T-helper 2 cell treated with Interferon-gamma antibody and Interleukin-4, amounts not matched to agents 5 μg/mL and 100 μg/mL, for 36 hours (primary cell): ENCODE measurements around the gene FES.
A peak's percentile ranks its signal among the peaks of the same experiment; 100 is the strongest.
"Not testable (repeated sequence)": the region's sequence is repeated elsewhere in the genome, so short reads cannot be mapped to it uniquely, and the experiment has no call there.

Source experiments
- DNase-seq: peaks from one replicate; pipeline ENCODE4 v3.0.0; 2021; ENCODE audit warnings: low spot score
- H3K27ac Mint-ChIP-seq: one replicate; pipeline ENCODE4 v1.8.0; 2021; ENCODE audit warnings: mild to moderate bottlenecking, mixed read lengths
- H3K27me3 Mint-ChIP-seq: one replicate; pipeline ENCODE4 v1.8.0; 2021; ENCODE audit warnings: low read depth, mixed read lengths
- H3K36me3 Mint-ChIP-seq: one replicate; pipeline ENCODE4 v1.8.0; 2021; ENCODE audit warnings: low read depth, mixed read lengths
- H3K4me1 Mint-ChIP-seq: one replicate; pipeline ENCODE4 v1.8.0; 2021; ENCODE audit warnings: low read depth, mixed read lengths
- H3K4me3 Mint-ChIP-seq: one replicate; pipeline ENCODE4 v1.8.0; 2022; ENCODE audit warnings: mild to moderate bottlenecking, moderate library complexity, mixed read lengths
- H3K9me3 Mint-ChIP-seq: one replicate; pipeline ENCODE4 v1.8.0; 2021; ENCODE audit warnings: mixed read lengths

Gene FES

GRCh38 chr15:90885432-90886290, 1.4 kb downstream of the FES start:
- DNase-seq: peak; percentile 69
- H3K9me3 Mint-ChIP-seq: no peaks in the 10 kb centered on the region
- no peaks in the 10 kb centered on the region for H3K27me3 Mint-ChIP-seq
- H3K4me1 Mint-ChIP-seq: peaks cover 25% of the 10 kb centered on the region
- H3K36me3 Mint-ChIP-seq: peaks cover 16% of the 10 kb centered on the region
- peak overlapping the region; percentile 86 for H3K27ac Mint-ChIP-seq
- H3K4me3 Mint-ChIP-seq: peak overlapping the region; percentile 62

GRCh38 chr15:90886291-90886614, 1.9 kb downstream of the FES start:
- Mint-ChIP-seq H3K27ac (peak overlapping the region; percentile 86), H3K4me3 (peak overlapping the region; percentile 62), H3K27me3 (no peaks in the 10 kb centered on the region), H3K36me3 (peaks cover 14% of the 10 kb centered on the region), H3K9me3 (no peaks in the 10 kb centered on the region), H3K4me1 (peaks cover 25% of the 10 kb centered on the region)
- no peak for DNase-seq

- Mint-ChIP-seq H3K27ac (no peak overlapping the region), H3K4me1 (peaks cover 25% of the 10 kb centered on the region)
These were observed 2.8 kb downstream of the FES start for GRCh38 chr15:90887037-90887481.

GRCh38 chr15:90889313-90889730, 5.0 kb downstream of the FES start:
- Mint-ChIP-seq H3K4me1 (peaks cover 20% of the 10 kb centered on the region), H3K4me3 (no peak overlapping the region), H3K36me3 (peaks cover 27% of the 10 kb centered on the region), H3K27me3 (no peaks in the 10 kb centered on the region), H3K9me3 (no peaks in the 10 kb centered on the region), H3K27ac (no peak overlapping the region)
- no peak for DNase-seq

More at GRCh38 chr15:90887037-90887481, 2.8 kb downstream of the FES start:
- no peaks in the 10 kb centered on the region for H3K27me3 Mint-ChIP-seq
- H3K9me3 Mint-ChIP-seq: no peaks in the 10 kb centered on the region
- peaks cover 19% of the 10 kb centered on the region for H3K36me3 Mint-ChIP-seq
- no peak for DNase-seq
- no peak overlapping the region for H3K4me3 Mint-ChIP-seq

GRCh38 chr15:90889736-90890456, 5.6 kb downstream of the FES start:
- peaks cover 27% of the 10 kb centered on the region for H3K36me3 Mint-ChIP-seq
- no peak overlapping the region for H3K27ac Mint-ChIP-seq
- no peak for DNase-seq
- H3K4me3 Mint-ChIP-seq: no peak overlapping the region
- H3K9me3 Mint-ChIP-seq: no peaks in the 10 kb centered on the region
- H3K27me3 Mint-ChIP-seq: no peaks in the 10 kb centered on the region
- H3K4me1 Mint-ChIP-seq: peaks cover 19% of the 10 kb centered on the region

- Mint-ChIP-seq H3K4me3 (no peak overlapping the region), H3K27ac (no peak overlapping the region), H3K36me3 (peaks cover 31% of the 10 kb centered on the region)
These were observed 6.5 kb downstream of the FES start for GRCh38 chr15:90890839-90891238.

GRCh38 chr15:90891346-90891949, 7.1 kb downstream of the FES start:
- Mint-ChIP-seq H3K36me3 (peaks cover 32% of the 10 kb centered on the region), H3K27me3 (no peaks in the 10 kb centered on the region), H3K4me3 (no peak overlapping the region), H3K27ac (no peak overlapping the region), H3K9me3 (no peaks in the 10 kb centered on the region), H3K4me1 (peaks cover 6% of the 10 kb centered on the region)
- no peak for DNase-seq

More at GRCh38 chr15:90890839-90891238, 6.5 kb downstream of the FES start:
- no peak for DNase-seq
- Mint-ChIP-seq H3K4me1 (peaks cover 10% of the 10 kb centered on the region), H3K27me3 (no peaks in the 10 kb centered on the region), H3K9me3 (no peaks in the 10 kb centered on the region)

- Mint-ChIP-seq H3K27me3 (no peaks in the 10 kb centered on the region), H3K4me3 (no peak overlapping the region), H3K27ac (no peak overlapping the region), H3K4me1 (peaks cover 7% of the 10 kb centered on the region), H3K9me3 (no peaks in the 10 kb centered on the region), H3K36me3 (peaks cover 33% of the 10 kb centered on the region)
- no peak for DNase-seq
These were observed 7.7 kb downstream of the FES start for GRCh38 chr15:90892023-90892422.

GRCh38 chr15:90892498-90893174, 8.3 kb downstream of the FES start:
- Mint-ChIP-seq H3K9me3 (no peaks in the 10 kb centered on the region), H3K4me1 (peaks cover 5% of the 10 kb centered on the region), H3K36me3 (peaks cover 29% of the 10 kb centered on the region), H3K27me3 (no peaks in the 10 kb centered on the region), H3K4me3 (no peak overlapping the region), H3K27ac (no peak overlapping the region)
- no peak for DNase-seq

- Mint-ChIP-seq H3K4me3 (no peak overlapping the region), H3K9me3 (no peaks in the 10 kb centered on the region), H3K27me3 (no peaks in the 10 kb centered on the region), H3K36me3 (peaks cover 25% of the 10 kb centered on the region), H3K4me1 (peaks cover 3% of the 10 kb centered on the region), H3K27ac (no peak overlapping the region)
- DNase-seq: no peak
These were observed 9.1 kb downstream of the FES start for GRCh38 chr15:90893175-90894090.

- Mint-ChIP-seq H3K36me3 (peaks cover 27% of the 10 kb centered on the region), H3K4me1 (peaks cover 5% of the 10 kb centered on the region), H3K4me3 (no peak overlapping the region), H3K27ac (peak overlapping the region; percentile 1), H3K9me3 (no peaks in the 10 kb centered on the region), H3K27me3 (no peaks in the 10 kb centered on the region)
- no peak for DNase-seq
These were observed 11.3 kb downstream of the FES start for GRCh38 chr15:90895571-90896117.

GRCh38 chr15:90897131-90897655, 12.9 kb downstream of the FES start:
- DNase-seq, H3K4me3 Mint-ChIP-seq, H3K9me3 Mint-ChIP-seq, H3K27me3 Mint-ChIP-seq, H3K27ac Mint-ChIP-seq: not testable (repeated sequence)
- Mint-ChIP-seq H3K36me3 (peaks cover 21% of the 10 kb centered on the region), H3K4me1 (peaks cover 15% of the 10 kb centered on the region)
